LNCAP (cell line): ENCODE data around the gene PGBD4.

Source experiments
- TF ChIP-seq, protein P1 (sequence below): fragments of 450-650 bp; IDR thresholded peaks from 2 replicates; pipeline ENCODE4 v1.5.1; 2017; ENCODE audit warnings: mild to moderate bottlenecking

PGBD4 gene

DNA sequence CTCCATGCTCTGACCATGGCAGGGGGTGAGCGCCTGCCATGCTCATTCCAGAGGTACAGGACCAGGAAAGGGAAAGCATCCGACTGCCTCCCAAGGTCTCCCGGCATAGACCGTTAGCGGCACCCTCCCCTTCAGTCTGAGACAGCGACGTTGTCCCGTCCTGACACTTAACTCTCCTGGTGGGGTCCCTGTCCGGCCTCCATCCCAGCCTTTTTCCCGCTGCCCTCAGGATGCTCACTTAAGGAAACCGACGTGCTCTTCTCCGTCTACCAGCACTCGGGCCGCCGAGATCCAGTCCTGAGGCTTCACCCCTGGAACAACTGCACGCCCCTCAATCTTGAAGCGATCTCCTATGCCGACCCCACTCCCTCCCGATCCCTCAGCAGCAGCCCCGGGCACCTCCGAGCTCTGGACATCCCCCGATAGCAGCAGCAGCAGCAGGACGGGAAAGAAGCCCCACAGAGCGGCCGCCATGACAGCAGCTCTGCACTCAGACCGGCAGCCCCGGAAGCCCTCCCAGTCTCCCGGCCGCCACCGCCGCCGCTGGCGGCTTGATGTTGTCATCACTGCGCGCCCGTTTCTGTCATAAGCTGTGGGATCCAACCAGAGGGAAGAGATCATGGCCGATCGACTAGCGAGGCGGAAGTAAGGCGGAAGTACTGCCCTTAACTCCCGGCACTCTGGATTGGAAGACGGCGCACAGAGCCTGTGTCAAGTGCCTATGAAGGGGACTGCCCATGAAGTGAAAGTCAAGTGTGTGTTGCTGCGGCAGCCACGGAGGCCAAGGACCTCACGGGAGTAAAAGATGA is at the start of gene PGBD4, which contains the start of gene EMC7:
Gene PGBD4, plus strand, starts transcription at position 718 of the 809 bp plus-strand sequence. CDS start 449 bp downstream, outside the sequence.
Gene EMC7, minus strand, starts transcription at position 497 of the 809 bp plus-strand sequence. Its CDS starts 23 bp downstream, at position 474.
- TF ChIP-seq, protein P1, sequence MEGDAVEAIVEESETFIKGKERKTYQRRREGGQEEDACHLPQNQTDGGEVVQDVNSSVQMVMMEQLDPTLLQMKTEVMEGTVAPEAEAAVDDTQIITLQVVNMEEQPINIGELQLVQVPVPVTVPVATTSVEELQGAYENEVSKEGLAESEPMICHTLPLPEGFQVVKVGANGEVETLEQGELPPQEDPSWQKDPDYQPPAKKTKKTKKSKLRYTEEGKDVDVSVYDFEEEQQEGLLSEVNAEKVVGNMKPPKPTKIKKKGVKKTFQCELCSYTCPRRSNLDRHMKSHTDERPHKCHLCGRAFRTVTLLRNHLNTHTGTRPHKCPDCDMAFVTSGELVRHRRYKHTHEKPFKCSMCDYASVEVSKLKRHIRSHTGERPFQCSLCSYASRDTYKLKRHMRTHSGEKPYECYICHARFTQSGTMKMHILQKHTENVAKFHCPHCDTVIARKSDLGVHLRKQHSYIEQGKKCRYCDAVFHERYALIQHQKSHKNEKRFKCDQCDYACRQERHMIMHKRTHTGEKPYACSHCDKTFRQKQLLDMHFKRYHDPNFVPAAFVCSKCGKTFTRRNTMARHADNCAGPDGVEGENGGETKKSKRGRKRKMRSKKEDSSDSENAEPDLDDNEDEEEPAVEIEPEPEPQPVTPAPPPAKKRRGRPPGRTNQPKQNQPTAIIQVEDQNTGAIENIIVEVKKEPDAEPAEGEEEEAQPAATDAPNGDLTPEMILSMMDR: no peak

DNA sequence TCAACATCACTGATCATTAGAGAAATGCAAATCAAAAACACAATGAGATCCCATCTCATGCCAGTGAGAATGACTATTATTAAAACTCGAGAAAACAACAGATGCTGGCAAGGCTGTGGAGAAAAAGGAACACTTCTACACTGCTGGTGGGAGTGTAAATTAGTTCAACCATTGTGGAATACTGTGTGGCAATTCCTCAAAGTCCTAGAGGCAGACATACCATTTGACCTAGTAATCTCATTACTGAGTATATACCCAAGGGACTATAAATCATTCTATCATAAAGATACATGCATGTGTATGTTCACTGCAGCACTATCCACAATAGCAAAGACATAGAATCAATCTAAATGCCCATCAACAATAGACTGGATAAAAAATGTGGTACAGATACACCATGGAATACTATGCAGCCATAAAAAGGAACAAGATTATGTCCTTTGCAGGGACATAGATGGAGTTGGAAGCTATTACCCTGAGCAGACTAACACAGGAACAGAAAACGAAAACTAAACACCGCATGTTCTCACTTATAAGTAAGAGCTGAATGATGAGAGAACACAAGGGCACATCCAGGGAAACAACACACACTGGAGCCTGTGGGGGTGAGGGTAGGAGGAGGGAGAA is 47.7 kb upstream of the PGBD4 start:
- TF ChIP-seq, protein P1: no peak

DNA sequence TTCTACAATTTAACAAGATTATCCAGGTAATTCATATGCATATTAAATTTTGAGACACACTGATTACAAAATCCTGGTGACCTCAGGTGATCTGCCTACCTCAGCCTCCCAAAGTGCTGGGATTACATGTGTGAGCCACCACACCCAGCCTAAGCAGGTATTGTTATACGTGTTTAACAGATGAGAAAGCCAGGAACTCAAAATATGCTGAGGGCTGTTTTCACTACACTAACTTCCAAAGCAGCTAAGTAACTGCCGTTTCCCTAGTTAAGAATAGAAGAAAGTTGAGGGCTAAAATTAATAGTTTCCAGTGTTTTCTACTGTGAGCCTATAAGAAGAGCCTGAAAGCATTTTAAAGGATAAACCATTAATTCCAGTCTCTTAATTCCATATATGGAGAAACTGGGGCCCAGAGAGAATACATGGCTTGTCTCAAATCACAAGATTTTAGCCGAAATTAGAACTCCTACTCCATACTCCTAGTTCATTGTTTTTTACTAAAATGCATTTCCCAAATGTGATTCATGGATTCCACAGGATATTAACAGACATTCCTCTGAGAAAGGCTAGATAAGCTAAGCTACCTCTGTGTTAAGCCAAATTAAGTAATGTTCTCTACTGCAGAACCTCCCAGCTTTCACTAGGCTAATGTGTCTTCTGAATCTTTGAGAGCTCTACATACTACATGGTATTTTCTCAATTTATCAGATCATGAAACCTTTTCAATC is 45.9 kb upstream of the PGBD4 start:
- TF ChIP-seq, protein P1: no peak

DNA sequence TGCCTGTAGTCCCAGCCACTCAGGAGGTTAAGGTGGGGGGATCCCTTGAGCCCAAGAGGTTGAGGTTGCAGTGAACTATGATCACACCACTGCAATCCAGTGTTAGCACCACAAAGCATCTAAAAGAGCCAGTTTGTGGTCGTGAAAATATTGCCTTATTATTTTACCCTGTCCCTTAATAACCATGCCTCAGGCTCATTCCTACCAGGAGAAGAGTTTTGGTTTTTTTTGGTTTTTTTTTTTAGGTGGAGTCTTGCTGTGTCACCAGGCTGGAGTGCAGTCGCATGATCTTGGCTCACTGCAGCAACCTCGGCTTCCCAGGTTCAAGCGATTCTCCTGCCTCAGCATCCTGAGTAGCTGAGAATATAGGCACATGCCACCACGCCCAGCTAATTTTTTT is 45.0 kb upstream of the PGBD4 start:
- TF ChIP-seq, protein P1: no peak

DNA sequence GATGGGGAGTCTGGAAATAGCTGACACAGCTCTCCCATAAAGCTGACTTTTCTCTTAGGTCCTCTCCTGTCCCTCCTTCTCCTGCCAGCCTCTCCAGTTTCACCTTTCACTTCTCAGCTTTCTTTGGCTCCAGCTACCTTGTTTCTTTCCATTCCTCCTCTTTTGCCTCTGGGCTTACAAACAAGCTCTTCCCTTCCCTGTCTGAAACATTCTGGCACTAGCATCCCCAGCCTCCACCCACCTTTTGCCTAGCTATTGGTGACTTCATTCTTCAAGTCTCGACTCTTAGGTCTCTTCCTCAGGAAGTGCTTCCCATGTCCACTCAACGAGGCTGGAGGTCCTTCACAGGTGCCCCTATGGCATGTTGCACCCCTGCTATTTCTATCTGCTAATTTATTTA is 42.4 kb upstream of the PGBD4 start:
- TF ChIP-seq, protein P1: no peak

DNA sequence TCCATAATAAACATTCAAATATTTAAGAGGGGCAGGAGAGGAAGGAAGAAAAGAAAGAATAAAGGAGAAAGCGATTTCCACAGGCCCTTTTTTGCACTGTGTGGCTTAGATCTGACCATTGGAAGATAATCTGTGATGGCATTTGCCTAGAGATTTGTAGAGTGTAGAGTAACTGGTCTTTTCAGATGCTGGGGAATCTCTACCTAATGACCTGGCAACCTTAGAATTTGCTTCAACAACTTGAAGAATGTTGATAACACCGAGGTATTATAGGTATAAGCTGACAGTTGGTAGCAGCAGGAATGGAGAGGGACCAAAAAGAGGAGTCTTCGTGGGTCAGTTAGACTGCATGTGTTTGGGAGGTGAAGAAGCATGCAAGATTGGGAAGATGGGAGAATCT is 41.9 kb upstream of the PGBD4 start:
- TF ChIP-seq, protein P1: no peak

DNA sequence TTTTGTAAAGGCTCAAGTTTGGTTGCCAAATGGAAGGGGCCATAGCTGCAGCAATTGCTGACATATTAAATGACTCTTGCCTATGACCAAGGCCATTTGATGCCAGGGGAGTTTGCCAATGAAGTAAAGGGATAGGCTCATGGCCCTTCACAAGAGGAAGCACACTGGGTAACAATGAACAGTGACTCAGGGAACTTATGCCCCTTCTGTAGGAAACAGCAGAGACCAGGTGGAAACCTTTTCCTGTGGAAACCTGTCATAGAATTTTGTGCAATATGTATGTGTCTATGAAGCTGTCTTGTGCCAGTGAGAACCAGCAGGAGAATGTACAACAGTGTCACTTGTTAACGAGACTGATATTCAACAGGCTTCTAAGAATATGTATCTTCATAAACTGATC is 37.4 kb upstream of the PGBD4 start:
- TF ChIP-seq, protein P1: no peak
